K562 (cell line): Measurements from ENCODE around the gene FEN1. TPM values are rescaled to one million over a fixed set of nuclear protein-coding genes. Genes with fewer than 3 reads are reported as not detected.

Experiments used
- BRCA1 ChIP-seq, 2 experiments: fragments of 450-650 bp in 1 of 2; sonication (generic) in 1 of 2; formaldehyde crosslinking in 1 of 2; IDR thresholded peaks; 2 replicates each; pipeline versions ENCODE4 v1.5.0 to v1.6.1; 2017 to 2020; ENCODE audit warnings: mild to moderate bottlenecking in 1 of 2, missing genetic modification reagents in 1 of 2
- BRF1 ChIP-seq: IDR thresholded peaks from 3 replicates; pipeline ENCODE4 v1.6.1; 2011; ENCODE audit warnings: borderline replicate concordance, mild to moderate bottlenecking; ENCODE audit not compliant: insufficient read length; ENCODE audit errors: extremely low read depth
- HDAC1 ChIP-seq, 2 experiments: fragments of 450-650 bp; IDR thresholded peaks; 2 replicates each; pipeline ENCODE4 v1.6.1; 2016 to 2017; ENCODE audit warnings: inconsistent platforms in 1 of 2, mild to moderate bottlenecking in 1 of 2, moderate library complexity in 1 of 2
- KAT7 ChIP-seq: sonication (generic); formaldehyde crosslinking; IDR thresholded peaks from 2 replicates; pipeline ENCODE4 v1.8.0; 2022; ENCODE audit warnings: missing genetic modification reagents, mild to moderate bottlenecking, borderline replicate concordance
- MAFK ChIP-seq: IDR thresholded peaks from 2 replicates; pipeline ENCODE4 v1.6.1; 2011; ENCODE audit warnings: low read length, improper control_type of control experiment
- PHB ChIP-seq: fragments of 250-450 bp; sonication (Bioruptor Pico); IDR thresholded peaks from 2 replicates; pipeline ENCODE4 v1.5.0; 2021
- SIX5 ChIP-seq, 2 experiments: IDR thresholded peaks; 2 replicates each; pipeline ENCODE4 v1.6.1; 2011; ENCODE audit warnings: low read length in 2 of 2, borderline replicate concordance in 1 of 2, low read depth in 1 of 2, mild to moderate bottlenecking in 1 of 2, moderate library complexity in 1 of 2; ENCODE audit not compliant: insufficient read depth in 1 of 2
- SP1 ChIP-seq: sonication (generic); formaldehyde crosslinking; IDR thresholded peaks from 2 replicates; pipeline ENCODE4 v1.8.1; 2022; ENCODE audit warnings: mild to moderate bottlenecking, missing genetic modification reagents
- ZFX ChIP-seq: sonication (generic); formaldehyde crosslinking; IDR thresholded peaks from 2 replicates; pipeline ENCODE4 v1.8.0; 2022; ENCODE audit warnings: mild to moderate bottlenecking, missing genetic modification reagents, moderate library complexity
- polyA plus RNA-seq, 8 experiments: library from polyadenylated mRNA; depleted of rRNA in 4 of 8; stranded (reverse) in 5 of 8; unstranded in 3 of 8; fragments of >200 nt; fragmentation: Nextera tagmentation in 2 of 8; fragmentation: Illumina TruSeq in 1 of 8; extraction: Ambion mirVana in 2 of 8; extraction: Trizol in 1 of 8; gene quantifications; 2 replicates each; pipeline versions ENCODE4 v1.2.1 to v1.2.3, GENCODE V29; 2011 to 2014; ENCODE audit warnings: inconsistent platforms in 1 of 8, missing spikeins in 1 of 8
- total RNA-seq, 7 experiments: library from RNA; depleted of rRNA in 6 of 7; stranded (reverse); fragments of >200 nt in 6 of 7; fragmentation: Illumina TruSeq in 2 of 7; extraction: Trizol in 2 of 7; gene quantifications; 2 replicates each; pipeline versions ENCODE4 v1.2.1 to v1.2.3, GENCODE V29; 2011 to 2021; ENCODE audit warnings: low replicate concordance in 1 of 7
- TF ChIP-seq, protein P1 (sequence below): fragments of 250-450 bp; sonication (Bioruptor Pico); IDR thresholded peaks from 2 replicates; pipeline ENCODE4 v1.4.0; 2020

Gene FEN1
- total and polyA plus RNA-seq, 9 of the 15 experiments (the other 6 are each of a cell fraction or from before 2014, with no cell fraction given) = 58.1 to 156 (median 137) TPM

DNA sequence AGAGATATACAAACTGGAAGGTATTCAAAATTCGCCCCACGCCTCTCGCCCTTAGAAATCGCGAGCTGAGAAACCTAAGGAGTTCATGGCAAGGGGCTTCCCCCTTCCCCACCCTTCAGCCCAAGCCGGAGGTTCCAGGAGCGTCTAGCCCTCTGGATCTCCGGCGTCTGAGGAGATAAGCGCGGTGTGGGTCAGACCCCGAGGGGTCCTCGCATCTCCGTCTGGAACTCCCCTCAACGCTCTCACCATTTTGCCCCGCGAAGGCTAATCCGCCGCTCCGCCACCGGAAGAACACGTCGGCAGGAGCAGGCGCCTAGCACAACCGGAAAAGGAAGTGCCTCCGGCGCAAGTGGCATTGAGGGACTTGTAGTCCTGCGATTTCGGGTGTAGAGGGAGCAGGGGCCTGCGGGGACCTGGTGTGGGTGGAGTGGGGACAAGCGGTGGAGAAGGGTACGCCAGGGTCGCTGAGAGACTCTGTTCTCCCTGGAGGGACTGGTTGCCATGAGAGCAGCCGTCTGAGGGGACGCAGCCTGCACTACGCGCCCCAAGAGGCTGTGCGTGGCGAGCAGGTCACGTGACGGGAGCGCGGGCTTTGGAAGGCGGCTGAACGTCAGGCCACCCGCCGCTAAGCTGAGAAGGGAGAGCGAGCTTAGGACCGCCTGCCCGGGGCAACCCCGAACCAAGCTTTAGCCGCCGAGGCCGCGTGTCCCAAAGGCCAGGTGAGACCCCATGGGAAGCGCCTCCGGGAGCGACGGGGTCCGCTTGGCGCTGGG, at the start of gene FEN1, which contains the start of gene TMEM258 (continued):
- TF ChIP-seq SIX5 (IDR thresholded peaks at IDR 0.05; ENCODE audit: borderline replicate concordance in 1 of 2, insufficient read depth in 1 of 2, low read depth in 1 of 2, low read length in 2 of 2) = peak in 1 of 2 experiments; percentile 65; a peak in 3 of 4 replicates
- peak; percentile 71 for TF ChIP-seq ZFX
- TF ChIP-seq KAT7 (CRISPR knock-in tag) = peak; percentile 94
- peak in 1 of 2 experiments; percentile 82; a peak in 2 of 4 replicates for TF ChIP-seq HDAC1 (IDR thresholded peaks at IDR 0.05)
- peak; percentile 64 for TF ChIP-seq SP1 (CRISPR knock-in tag)
- no peak for TF ChIP-seq BRCA1 (IDR thresholded peaks at IDR 0.05)
- no peak for TF ChIP-seq BRCA1 (CRISPR knock-in tag; IDR thresholded peaks at IDR 0.05)
- TF ChIP-seq MAFK = no peak
- TF ChIP-seq, protein P1, sequence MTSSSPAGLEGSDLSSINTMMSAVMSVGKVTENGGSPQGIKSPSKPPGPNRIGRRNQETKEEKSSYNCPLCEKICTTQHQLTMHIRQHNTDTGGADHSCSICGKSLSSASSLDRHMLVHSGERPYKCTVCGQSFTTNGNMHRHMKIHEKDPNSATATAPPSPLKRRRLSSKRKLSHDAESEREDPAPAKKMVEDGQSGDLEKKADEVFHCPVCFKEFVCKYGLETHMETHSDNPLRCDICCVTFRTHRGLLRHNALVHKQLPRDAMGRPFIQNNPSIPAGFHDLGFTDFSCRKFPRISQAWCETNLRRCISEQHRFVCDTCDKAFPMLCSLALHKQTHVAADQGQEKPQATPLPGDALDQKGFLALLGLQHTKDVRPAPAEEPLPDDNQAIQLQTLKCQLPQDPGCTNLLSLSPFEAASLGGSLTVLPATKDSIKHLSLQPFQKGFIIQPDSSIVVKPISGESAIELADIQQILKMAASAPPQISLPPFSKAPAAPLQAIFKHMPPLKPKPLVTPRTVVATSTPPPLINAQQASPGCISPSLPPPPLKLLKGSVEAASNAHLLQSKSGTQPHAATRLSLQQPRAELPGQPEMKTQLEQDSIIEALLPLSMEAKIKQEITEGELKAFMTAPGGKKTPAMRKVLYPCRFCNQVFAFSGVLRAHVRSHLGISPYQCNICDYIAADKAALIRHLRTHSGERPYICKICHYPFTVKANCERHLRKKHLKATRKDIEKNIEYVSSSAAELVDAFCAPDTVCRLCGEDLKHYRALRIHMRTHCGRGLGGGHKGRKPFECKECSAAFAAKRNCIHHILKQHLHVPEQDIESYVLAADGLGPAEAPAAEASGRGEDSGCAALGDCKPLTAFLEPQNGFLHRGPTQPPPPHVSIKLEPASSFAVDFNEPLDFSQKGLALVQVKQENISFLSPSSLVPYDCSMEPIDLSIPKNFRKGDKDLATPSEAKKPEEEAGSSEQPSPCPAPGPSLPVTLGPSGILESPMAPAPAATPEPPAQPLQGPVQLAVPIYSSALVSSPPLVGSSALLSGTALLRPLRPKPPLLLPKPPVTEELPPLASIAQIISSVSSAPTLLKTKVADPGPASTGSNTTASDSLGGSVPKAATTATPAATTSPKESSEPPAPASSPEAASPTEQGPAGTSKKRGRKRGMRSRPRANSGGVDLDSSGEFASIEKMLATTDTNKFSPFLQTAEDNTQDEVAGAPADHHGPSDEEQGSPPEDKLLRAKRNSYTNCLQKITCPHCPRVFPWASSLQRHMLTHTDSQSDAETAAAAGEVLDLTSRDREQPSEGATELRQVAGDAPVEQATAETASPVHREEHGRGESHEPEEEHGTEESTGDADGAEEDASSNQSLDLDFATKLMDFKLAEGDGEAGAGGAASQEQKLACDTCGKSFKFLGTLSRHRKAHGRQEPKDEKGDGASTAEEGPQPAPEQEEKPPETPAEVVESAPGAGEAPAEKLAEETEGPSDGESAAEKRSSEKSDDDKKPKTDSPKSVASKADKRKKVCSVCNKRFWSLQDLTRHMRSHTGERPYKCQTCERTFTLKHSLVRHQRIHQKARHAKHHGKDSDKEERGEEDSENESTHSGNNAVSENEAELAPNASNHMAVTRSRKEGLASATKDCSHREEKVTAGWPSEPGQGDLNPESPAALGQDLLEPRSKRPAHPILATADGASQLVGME (CRISPR knock-in tag) = 0 out of 2 replicates have a peak, but pooled peaks have one; percentile 28
- no peak for TF ChIP-seq PHB (CRISPR knock-in tag)
- no peak for TF ChIP-seq BRF1
